K562 (cell line): ENCODE results near the gene LDLRAD1. TPM values are rescaled to one million over a fixed set of nuclear protein-coding genes. Genes with fewer than 3 reads are reported as not detected.
A peak's percentile ranks its signal among the peaks of the same experiment; 100 is the strongest.

ENCODE experiments used
- CBX5 ChIP-seq: IDR thresholded peaks from 2 replicates; pipeline ENCODE4 v1.6.1; 2014; ENCODE audit warnings: low read depth, borderline replicate concordance
- CEBPZ ChIP-seq: fragments of 150-350 bp; IDR thresholded peaks from 2 replicates; pipeline ENCODE4 v1.6.1; 2014; ENCODE audit warnings: low read depth, mild to moderate bottlenecking, low read length, borderline replicate concordance
- EP300 ChIP-seq: IDR thresholded peaks from 2 replicates; pipeline ENCODE4 v1.6.1; 2012; ENCODE audit warnings: low read length, improper control_type of control experiment
- KDM5B ChIP-seq: fragments of 200-600 bp; sonication (generic); IDR thresholded peaks from 2 replicates; pipeline ENCODE4 v1.6.1; 2012; ENCODE audit warnings: low read depth, mild to moderate bottlenecking, moderate library complexity, low read length, control low read depth, inconsistent platforms; ENCODE audit not compliant: insufficient replicate concordance
- MCM7 ChIP-seq, 2 experiments: fragments of 450-650 bp; IDR thresholded peaks; 2 replicates each; pipeline ENCODE4 v1.6.1; 2016 to 2018
- NR3C1 ChIP-seq: sonication (generic); formaldehyde crosslinking; IDR thresholded peaks from 2 replicates; pipeline ENCODE4 v1.8.1; 2022; ENCODE audit warnings: missing genetic modification reagents
- RAD51 ChIP-seq: fragments of 450-650 bp; IDR thresholded peaks from 2 replicates; pipeline ENCODE4 v1.7.1; 2016; ENCODE audit warnings: low read depth, mild to moderate bottlenecking, borderline replicate concordance
- RERE ChIP-seq: sonication (generic); formaldehyde crosslinking; IDR thresholded peaks from 2 replicates; pipeline ENCODE4 v1.8.0; 2023; ENCODE audit warnings: missing genetic modification reagents, mild to moderate bottlenecking, borderline replicate concordance
- SMARCA5 ChIP-seq: fragments of 450-650 bp; IDR thresholded peaks from 2 replicates; pipeline ENCODE4 v1.6.1; 2016
- TCF7 ChIP-seq: sonication (generic); IDR thresholded peaks from 2 replicates; pipeline ENCODE4 v1.6.1; 2016; ENCODE audit warnings: antibody characterized with exemption, borderline replicate concordance
- VEZF1 ChIP-seq: fragments of 200-800 bp; sonication (Bioruptor generic); IDR thresholded peaks from 2 replicates; pipeline ENCODE4 v1.6.1; 2017; ENCODE audit warnings: missing genetic modification characterization, missing compliant biosample characterization
- XRCC3 ChIP-seq: fragments of 450-650 bp; IDR thresholded peaks from 2 replicates; pipeline ENCODE4 v1.6.1; 2017; ENCODE audit warnings: mild to moderate bottlenecking, moderate library complexity
- ZNF639 ChIP-seq, 2 experiments: fragments of 200-800 bp in 1 of 2; sonication (Bioruptor generic) in 1 of 2; sonication (generic) in 1 of 2; formaldehyde crosslinking in 1 of 2; IDR thresholded peaks in 1 of 2; conservative IDR thresholded peaks in 1 of 2; 2 replicates each; pipeline versions ENCODE4 v1.5.0 to v1.6.1; 2016 to 2020; ENCODE audit warnings: missing compliant biosample characterization in 1 of 2, missing genetic modification characterization in 1 of 2, missing genetic modification reagents in 1 of 2
- ZNF699 ChIP-seq: fragments of 250-450 bp; sonication (Bioruptor Pico); IDR thresholded peaks from 2 replicates; pipeline ENCODE4 v1.8.0; 2021; ENCODE audit warnings: mild to moderate bottlenecking, moderate library complexity; ENCODE audit not compliant: insufficient replicate concordance
- polyA plus RNA-seq, 8 experiments: library from polyadenylated mRNA; depleted of rRNA in 4 of 8; stranded (reverse) in 5 of 8; unstranded in 3 of 8; fragments of >200 nt; fragmentation: Nextera tagmentation in 2 of 8; fragmentation: Illumina TruSeq in 1 of 8; extraction: Ambion mirVana in 2 of 8; extraction: Trizol in 1 of 8; gene quantifications; 2 replicates each; pipeline versions ENCODE4 v1.2.1 to v1.2.3, GENCODE V29; 2011 to 2014; ENCODE audit warnings: inconsistent platforms in 1 of 8, missing spikeins in 1 of 8
- total RNA-seq, 7 experiments: library from RNA; depleted of rRNA in 6 of 7; stranded (reverse); fragments of >200 nt in 6 of 7; fragmentation: Illumina TruSeq in 2 of 7; extraction: Trizol in 2 of 7; gene quantifications; 2 replicates each; pipeline versions ENCODE4 v1.2.1 to v1.2.3, GENCODE V29; 2011 to 2021; ENCODE audit warnings: low replicate concordance in 1 of 7

Gene LDLRAD1
- total and polyA plus RNA-seq, 9 of the 15 experiments (the other 6 are each of a cell fraction or from before 2014, with no cell fraction given): not detected

- TF ChIP-seq CEBPZ (no peak), MCM7 (IDR thresholded peaks at IDR 0.05) (no peak), NR3C1 (no peak), VEZF1 (peak; percentile 64), EP300 (peak; percentile 21; the same call in 1 of the 2 replicates), RERE (CRISPR knock-in tag) (no peak), XRCC3 (no peak), RAD51 (peak; percentile 58; the same call in 1 of the 2 replicates), ZNF639 (CRISPR knock-in tag; conservative IDR thresholded peaks at IDR 0.05 in 1 of 2, IDR thresholded peaks at IDR 0.05 in 1 of 2) (peak in 1 of 2 experiments; percentile 84; a peak in 2 of 4 replicates), SMARCA5 (no peak), CBX5 (no peak), KDM5B (peak; percentile 85), ZNF699 (CRISPR knock-in tag) (no peak), TCF7 (no peak; the same call in 1 of the 2 replicates)
Observed at GRCh38 chr1:54052934-54053744, 35.2 kb upstream of the LDLRAD1 start, which contains the start of the genes TCEANC2 and TMEM59 (continued).
